Measurements from ENCODE around the gene ST6GALNAC6. TPM values are rescaled to one million over a fixed set of nuclear protein-coding genes. Genes with fewer than 3 reads are reported as not detected.

Gene ST6GALNAC6
- total and polyA plus RNA-seq, 5 donors from 2014 or later = 43.7 to 136 (median 48.6) TPM

GRCh38 chr9:127877566-127877998 lies 21.8 kb downstream of the ST6GALNAC6 start, which contains the start of gene AK1:
AK1 (minus strand) TSS chr9:127877675; CDS start chr9:127874617, 3,058 bp downstream.
- peaks cover 0 to 14% (median 4%) of the 10 kb centered on the region in 4 donors for H3K4me1 Mint-ChIP-seq
- H3K36me3 Mint-ChIP-seq = peaks cover 8% of the 10 kb centered on the region
- no peaks in the 10 kb centered on the region for H3K27me3 ChIP-seq (ENCODE audit: control insufficient read depth, insufficient read depth, low read length)

GRCh38 chr9:127876764-127877562 lies 22.4 kb downstream of the ST6GALNAC6 start:
- Histone ChIP-seq H3K9me3 (ENCODE audit: control insufficient read depth in 2 of 2, low read length in 2 of 2) (no peaks in the 10 kb centered on the region), H3K4me3 (ENCODE audit: low read depth, low read length) (no peak overlapping the region), H3K36me3 (ENCODE audit: control insufficient read depth, insufficient read depth, low read length) (no peaks in the 10 kb centered on the region), H3K4me1 (ENCODE audit: control insufficient read depth, insufficient read depth, low read length, poor library complexity, severe bottlenecking) (peaks cover 9% of the 10 kb centered on the region), H3K27ac (ENCODE audit: insufficient read depth, low read length, poor library complexity, severe bottlenecking) (no peak overlapping the region), H3K27me3 (ENCODE audit: control insufficient read depth, insufficient read depth, low read length) (no peaks in the 10 kb centered on the region)
- Mint-ChIP-seq H3K27ac (no peak overlapping the region), H3K4me3 (no peak overlapping the region), H3K9me3 (no peaks in the 10 kb centered on the region), H3K27me3 (no peaks in the 10 kb centered on the region), H3K4me1 (peaks cover 0 to 11% (median 4%) of the 10 kb centered on the region in 4 donors), H3K36me3 (peaks cover 8% of the 10 kb centered on the region)
- ATAC-seq (ENCODE audit: low read depth in 2 of 2) (no peak), DNase-seq (no peak)

More at GRCh38 chr9:127877566-127877998, 21.8 kb downstream of the ST6GALNAC6 start, which contains the start of gene AK1:
- H3K27me3 Mint-ChIP-seq = no peaks in the 10 kb centered on the region
- Histone ChIP-seq H3K36me3 (ENCODE audit: control insufficient read depth, insufficient read depth, low read length) (no peaks in the 10 kb centered on the region), H3K9me3 (ENCODE audit: control insufficient read depth in 2 of 2, low read length in 2 of 2) (no peaks in the 10 kb centered on the region), H3K4me3 (ENCODE audit: low read depth, low read length) (no peak within 1 kb of the TSS), H3K27ac (ENCODE audit: insufficient read depth, low read length, poor library complexity, severe bottlenecking) (no peak within 1 kb of the TSS), H3K4me1 (ENCODE audit: control insufficient read depth, insufficient read depth, low read length, poor library complexity, severe bottlenecking) (peaks cover 9% of the 10 kb centered on the region)
- peak within 1 kb of the TSS in 1 of 4 donors; percentile 48 for H3K4me3 Mint-ChIP-seq
- no peak for DNase-seq
- peak within 1 kb of the TSS in 1 of 3 donors; percentile 49 for H3K27ac Mint-ChIP-seq
- H3K9me3 Mint-ChIP-seq = no peaks in the 10 kb centered on the region
- ATAC-seq (ENCODE audit: low read depth in 2 of 2) = no peak

- Histone ChIP-seq H3K9me3 (ENCODE audit: control insufficient read depth in 2 of 2, low read length in 2 of 2) (no peaks in the 10 kb centered on the region), H3K4me1 (ENCODE audit: control insufficient read depth, insufficient read depth, low read length, poor library complexity, severe bottlenecking) (peaks cover 9% of the 10 kb centered on the region), H3K4me3 (ENCODE audit: low read depth, low read length) (no peak overlapping the region), H3K27ac (ENCODE audit: insufficient read depth, low read length, poor library complexity, severe bottlenecking) (no peak overlapping the region), H3K36me3 (ENCODE audit: control insufficient read depth, insufficient read depth, low read length) (no peaks in the 10 kb centered on the region), H3K27me3 (ENCODE audit: control insufficient read depth, insufficient read depth, low read length) (no peaks in the 10 kb centered on the region)
- no peak for ATAC-seq (ENCODE audit: low read depth in 2 of 2)
- Mint-ChIP-seq H3K27me3 (no peaks in the 10 kb centered on the region), H3K9me3 (no peaks in the 10 kb centered on the region), H3K4me1 (peaks cover 0 to 16% (median 4%) of the 10 kb centered on the region in 4 donors), H3K36me3 (peaks cover 11% of the 10 kb centered on the region), H3K27ac (no peak overlapping the region), H3K4me3 (no peak overlapping the region)
- no peak for DNase-seq
Measured at GRCh38 chr9:127876026-127876763, 23.2 kb downstream of the ST6GALNAC6 start.

GRCh38 chr9:127875306-127875966 lies 24.0 kb downstream of the ST6GALNAC6 start:
- Histone ChIP-seq H3K9me3 (ENCODE audit: control insufficient read depth in 2 of 2, low read length in 2 of 2) (no peaks in the 10 kb centered on the region), H3K27me3 (ENCODE audit: control insufficient read depth, insufficient read depth, low read length) (no peaks in the 10 kb centered on the region), H3K4me3 (ENCODE audit: low read depth, low read length) (no peak overlapping the region), H3K36me3 (ENCODE audit: control insufficient read depth, insufficient read depth, low read length) (no peaks in the 10 kb centered on the region), H3K27ac (ENCODE audit: insufficient read depth, low read length, poor library complexity, severe bottlenecking) (no peak overlapping the region), H3K4me1 (ENCODE audit: control insufficient read depth, insufficient read depth, low read length, poor library complexity, severe bottlenecking) (peaks cover 9% of the 10 kb centered on the region)
- Mint-ChIP-seq H3K9me3 (no peaks in the 10 kb centered on the region), H3K27me3 (no peaks in the 10 kb centered on the region), H3K4me3 (no peak overlapping the region), H3K36me3 (peaks cover 12% of the 10 kb centered on the region), H3K4me1 (peaks cover 0 to 16% (median 4%) of the 10 kb centered on the region in 4 donors), H3K27ac (no peak overlapping the region)
- DNase-seq (no peak), ATAC-seq (ENCODE audit: low read depth in 2 of 2) (no peak)

- Mint-ChIP-seq H3K9me3 (no peaks in the 10 kb centered on the region), H3K36me3 (peaks cover 12% of the 10 kb centered on the region), H3K4me1 (peaks cover 0 to 16% (median 4%) of the 10 kb centered on the region in 4 donors), H3K27me3 (no peaks in the 10 kb centered on the region), H3K27ac (no peak overlapping the region), H3K4me3 (no peak overlapping the region)
- H3K4me1 ChIP-seq (ENCODE audit: control insufficient read depth, insufficient read depth, low read length, poor library complexity, severe bottlenecking) = peaks cover 9% of the 10 kb centered on the region
- H3K36me3 ChIP-seq (ENCODE audit: control insufficient read depth, insufficient read depth, low read length) = no peaks in the 10 kb centered on the region
- no peaks in the 10 kb centered on the region for H3K9me3 ChIP-seq (ENCODE audit: control insufficient read depth in 2 of 2, low read length in 2 of 2)
- H3K27me3 ChIP-seq (ENCODE audit: control insufficient read depth, insufficient read depth, low read length) = no peaks in the 10 kb centered on the region
- H3K27ac ChIP-seq (ENCODE audit: insufficient read depth, low read length, poor library complexity, severe bottlenecking) = no peak overlapping the region
- ATAC-seq (ENCODE audit: low read depth in 2 of 2) (no peak), DNase-seq (no peak)
- no peak overlapping the region for H3K4me3 ChIP-seq (ENCODE audit: low read depth, low read length)
Measured at GRCh38 chr9:127874301-127875221, 24.8 kb downstream of the ST6GALNAC6 start.

- Histone ChIP-seq H3K36me3 (ENCODE audit: control insufficient read depth, insufficient read depth, low read length) (no peaks in the 10 kb centered on the region), H3K4me3 (ENCODE audit: low read depth, low read length) (no peak overlapping the region), H3K27me3 (ENCODE audit: control insufficient read depth, insufficient read depth, low read length) (no peaks in the 10 kb centered on the region), H3K4me1 (ENCODE audit: control insufficient read depth, insufficient read depth, low read length, poor library complexity, severe bottlenecking) (peaks cover 9% of the 10 kb centered on the region), H3K27ac (ENCODE audit: insufficient read depth, low read length, poor library complexity, severe bottlenecking) (no peak overlapping the region), H3K9me3 (ENCODE audit: control insufficient read depth in 2 of 2, low read length in 2 of 2) (no peaks in the 10 kb centered on the region)
- no peak overlapping the region for H3K4me3 Mint-ChIP-seq
- DNase-seq (no peak), ATAC-seq (ENCODE audit: low read depth in 2 of 2) (no peak)
- peaks cover 9% of the 10 kb centered on the region for H3K36me3 Mint-ChIP-seq
- no peaks in the 10 kb centered on the region for H3K9me3 Mint-ChIP-seq
- H3K4me1 Mint-ChIP-seq = peaks cover 0 to 16% (median 4%) of the 10 kb centered on the region in 4 donors
- no peaks in the 10 kb centered on the region for H3K27me3 Mint-ChIP-seq
- no peak overlapping the region for H3K27ac Mint-ChIP-seq
Measured at GRCh38 chr9:127873886-127874285, 25.5 kb downstream of the ST6GALNAC6 start.

- H3K36me3 ChIP-seq (ENCODE audit: control insufficient read depth, insufficient read depth, low read length) = no peaks in the 10 kb centered on the region
- H3K27ac ChIP-seq (ENCODE audit: insufficient read depth, low read length, poor library complexity, severe bottlenecking) = no peak overlapping the region
- H3K27ac Mint-ChIP-seq = no peak overlapping the region
- H3K4me3 Mint-ChIP-seq = no peak overlapping the region
- no peak overlapping the region for H3K4me3 ChIP-seq (ENCODE audit: low read depth, low read length)
- H3K9me3 Mint-ChIP-seq = no peaks in the 10 kb centered on the region
- ATAC-seq (ENCODE audit: low read depth in 2 of 2) (no peak), DNase-seq (no peak)
- no peaks in the 10 kb centered on the region for H3K27me3 ChIP-seq (ENCODE audit: control insufficient read depth, insufficient read depth, low read length)
- peaks cover 9% of the 10 kb centered on the region for H3K4me1 ChIP-seq (ENCODE audit: control insufficient read depth, insufficient read depth, low read length, poor library complexity, severe bottlenecking)
- peaks cover 0 to 13% (median 3%) of the 10 kb centered on the region in 4 donors for H3K4me1 Mint-ChIP-seq
- no peaks in the 10 kb centered on the region for H3K27me3 Mint-ChIP-seq
- no peaks in the 10 kb centered on the region for H3K9me3 ChIP-seq (ENCODE audit: control insufficient read depth in 2 of 2, low read length in 2 of 2)
- peaks cover 9% of the 10 kb centered on the region for H3K36me3 Mint-ChIP-seq
Measured at GRCh38 chr9:127873223-127873691, 26.1 kb downstream of the ST6GALNAC6 start.
